Astrocyte (in vitro differentiated cells and primary cell): Measurements from ENCODE around the gene SLC16A3.

Experiments used
- EZH2 ChIP-seq: IDR thresholded peaks from 2 replicates; pipeline ENCODE4 v1.6.1; 2012; ENCODE audit warnings: mild to moderate bottlenecking, low read length, inconsistent platforms; ENCODE audit not compliant: insufficient read depth
- TF ChIP-seq, protein P1 (sequence below): IDR thresholded peaks from 2 replicates; pipeline ENCODE4 v1.5.1; 2011; ENCODE audit warnings: low read depth, mild to moderate bottlenecking, inconsistent platforms, low read length, moderate library complexity; ENCODE audit not compliant: insufficient read depth

DNA sequence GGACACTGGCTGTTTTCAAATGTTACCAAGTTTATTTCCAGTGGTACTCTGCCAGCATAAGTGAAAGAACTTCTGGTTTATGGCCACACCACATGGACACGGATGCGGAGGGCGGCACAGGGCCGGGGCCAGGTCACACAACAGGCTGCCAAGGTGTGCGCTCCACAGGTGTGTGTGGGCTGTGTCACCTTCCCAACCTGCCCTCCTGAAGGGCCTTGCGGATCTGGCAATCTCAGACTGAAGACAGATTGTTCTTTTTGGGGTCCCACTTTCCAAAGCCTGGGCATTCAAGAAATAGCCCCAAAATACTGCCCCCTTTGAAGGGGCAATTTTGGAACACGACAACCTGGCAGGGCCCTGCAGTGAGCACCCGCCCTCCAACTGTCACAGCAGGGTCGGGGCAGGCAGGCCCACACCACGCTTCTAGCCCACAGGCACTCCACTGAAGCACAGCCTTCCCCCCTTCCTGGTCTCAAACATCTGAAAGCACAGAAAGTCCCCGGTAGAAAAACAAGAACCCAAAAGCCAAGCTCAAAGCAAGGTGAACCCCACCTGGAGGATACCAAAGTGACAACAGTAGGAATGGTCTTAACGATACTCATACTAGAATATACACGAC is 41.1 kb downstream of the SLC16A3 start:
- TF ChIP-seq, protein P1, sequence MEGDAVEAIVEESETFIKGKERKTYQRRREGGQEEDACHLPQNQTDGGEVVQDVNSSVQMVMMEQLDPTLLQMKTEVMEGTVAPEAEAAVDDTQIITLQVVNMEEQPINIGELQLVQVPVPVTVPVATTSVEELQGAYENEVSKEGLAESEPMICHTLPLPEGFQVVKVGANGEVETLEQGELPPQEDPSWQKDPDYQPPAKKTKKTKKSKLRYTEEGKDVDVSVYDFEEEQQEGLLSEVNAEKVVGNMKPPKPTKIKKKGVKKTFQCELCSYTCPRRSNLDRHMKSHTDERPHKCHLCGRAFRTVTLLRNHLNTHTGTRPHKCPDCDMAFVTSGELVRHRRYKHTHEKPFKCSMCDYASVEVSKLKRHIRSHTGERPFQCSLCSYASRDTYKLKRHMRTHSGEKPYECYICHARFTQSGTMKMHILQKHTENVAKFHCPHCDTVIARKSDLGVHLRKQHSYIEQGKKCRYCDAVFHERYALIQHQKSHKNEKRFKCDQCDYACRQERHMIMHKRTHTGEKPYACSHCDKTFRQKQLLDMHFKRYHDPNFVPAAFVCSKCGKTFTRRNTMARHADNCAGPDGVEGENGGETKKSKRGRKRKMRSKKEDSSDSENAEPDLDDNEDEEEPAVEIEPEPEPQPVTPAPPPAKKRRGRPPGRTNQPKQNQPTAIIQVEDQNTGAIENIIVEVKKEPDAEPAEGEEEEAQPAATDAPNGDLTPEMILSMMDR: no peak
- no peak for TF ChIP-seq EZH2
